ENCODE measurements around the gene CCL23. TPM values are rescaled to one million over a fixed set of nuclear protein-coding genes. Genes with fewer than 3 reads are reported as not detected.

CCL23 gene
- polyA plus RNA-seq, 3 donors, result 0.31 to 0.89 TPM; not detected in 1

GRCh38 chr17:36024106-36024869 is 6.5 kb upstream of the CCL23 start:
- H3K27me3 Mint-ChIP-seq (ENCODE audit: low read depth in 3 of 3), result peaks cover 0 to 4% (median 3%) of the 10 kb centered on the region in 3 donors
- TF ChIP-seq CTCF (IDR thresholded peaks at IDR 0.05), result no peak
- peaks cover 20% of the 10 kb centered on the region for H3K4me1 Mint-ChIP-seq

GRCh38 chr17:36019423-36019822 is 1.7 kb upstream of the CCL23 start:
- TF ChIP-seq CTCF (IDR thresholded peaks at IDR 0.05), result no peak
- Histone ChIP-seq H4K20me1 (ENCODE audit: insufficient read depth, low read length) (no peaks in the 10 kb centered on the region), H3K4me1 (ENCODE audit: control insufficient read depth in 1 of 2, insufficient read depth in 2 of 2, low read length in 2 of 2) (peaks cover 24 to 29% of the 10 kb centered on the region in 2 donors), H3K27me3 (ENCODE audit: control insufficient read depth in 2 of 2, insufficient read depth in 2 of 2, low read length in 2 of 2) (no peaks in the 10 kb centered on the region), H3K36me3 (replicated peaks in 1 of 2; ENCODE audit: control insufficient read depth in 1 of 2, insufficient read depth in 2 of 2, low read length in 2 of 2) (no peaks in the 10 kb centered on the region), H3K4me2 (replicated peaks; ENCODE audit: extremely low read depth, low read length, poor library complexity, severe bottlenecking) (no peak overlapping the region), H3K9me3 (replicated peaks in 1 of 2; ENCODE audit: control insufficient read depth in 1 of 2, insufficient read depth in 1 of 2, low read length in 2 of 2) (peaks cover 0 to 9% of the 10 kb centered on the region in 2 donors), H3K27ac (ENCODE audit: low read depth in 1 of 2, low read length in 2 of 2) (no peak overlapping the region), H2AFZ (ENCODE audit: insufficient read depth, low read depth, low read length, poor library complexity, severe bottlenecking) (no peak overlapping the region), H3K4me3 (replicated peaks in 1 of 3; ENCODE audit: low read depth in 2 of 3, low read length in 3 of 3) (no peak overlapping the region), H3K9ac (ENCODE audit: insufficient read depth, low read length, poor library complexity, severe bottlenecking) (no peak overlapping the region), H3K79me2 (ENCODE audit: insufficient read depth, low read length) (no peaks in the 10 kb centered on the region)
- no peak overlapping the region for H3K27ac Mint-ChIP-seq
- H3K27me3 Mint-ChIP-seq (ENCODE audit: low read depth in 3 of 3), result no peaks in the 10 kb centered on the region
- H3K4me1 Mint-ChIP-seq, result peaks cover 36% of the 10 kb centered on the region
- intact Hi-C loops (cut with micrococcal nuclease), result loop anchor here in 1 of 2 donors (10.0 kb wide), 1 partner anchor 55 kb away; no protein-coding TSS in a partner anchor
- no peak for DNase-seq
- no peak overlapping the region for H3K4me3 Mint-ChIP-seq
- H3K9me3 Mint-ChIP-seq, result peaks cover 0 to 15% (median 9%) of the 10 kb centered on the region in 7 donors
- WGBS (ENCODE audit: insufficient coverage), result 100% methylated on average over 2 of the region's 2 CpGs
- H3K36me3 Mint-ChIP-seq, result peaks cover 0 to 2% of the 10 kb centered on the region in 2 donors

More at GRCh38 chr17:36024106-36024869, 6.5 kb upstream of the CCL23 start:
- intact Hi-C loops (cut with micrococcal nuclease), result no loop called here
- Histone ChIP-seq H2AFZ (ENCODE audit: insufficient read depth, low read depth, low read length, poor library complexity, severe bottlenecking) (no peak overlapping the region), H3K27ac (ENCODE audit: low read depth in 1 of 2, low read length in 2 of 2) (no peak overlapping the region), H3K9ac (ENCODE audit: insufficient read depth, low read length, poor library complexity, severe bottlenecking) (no peak overlapping the region), H3K4me1 (ENCODE audit: control insufficient read depth in 1 of 2, insufficient read depth in 2 of 2, low read length in 2 of 2) (peaks cover 5 to 9% of the 10 kb centered on the region in 2 donors), H3K4me2 (replicated peaks; ENCODE audit: extremely low read depth, low read length, poor library complexity, severe bottlenecking) (no peak overlapping the region), H3K27me3 (ENCODE audit: control insufficient read depth in 2 of 2, insufficient read depth in 2 of 2, low read length in 2 of 2) (no peaks in the 10 kb centered on the region), H3K4me3 (replicated peaks in 1 of 3; ENCODE audit: low read depth in 2 of 3, low read length in 3 of 3) (no peak overlapping the region), H3K79me2 (ENCODE audit: insufficient read depth, low read length) (no peaks in the 10 kb centered on the region), H3K9me3 (replicated peaks in 1 of 2; ENCODE audit: control insufficient read depth in 1 of 2, insufficient read depth in 1 of 2, low read length in 2 of 2) (peaks cover 0 to 9% of the 10 kb centered on the region in 2 donors), H3K36me3 (replicated peaks in 1 of 2; ENCODE audit: control insufficient read depth in 1 of 2, insufficient read depth in 2 of 2, low read length in 2 of 2) (no peaks in the 10 kb centered on the region), H4K20me1 (ENCODE audit: insufficient read depth, low read length) (no peaks in the 10 kb centered on the region)
- 100% methylated on average over 1 of the region's 6 CpGs for WGBS (ENCODE audit: insufficient coverage)
- Mint-ChIP-seq H3K4me3 (no peak overlapping the region), H3K9me3 (peaks cover 0 to 15% (median 9%) of the 10 kb centered on the region in 7 donors), H3K27ac (peak overlapping the region in 1 of 7 donors; percentile 52), H3K36me3 (no peaks in the 10 kb centered on the region)
- DNase-seq, result peak in 1 of 3 donors; percentile 42

All from CD14-positive monocyte (primary cell).